ENCODE measurements around the gene CRABP2. TPM values are rescaled to one million over a fixed set of nuclear protein-coding genes. Genes with fewer than 3 reads are reported as not detected.

The CRABP2 gene
- total RNA-seq: 22.9 and 141 TPM in 2 replicates

DNA sequence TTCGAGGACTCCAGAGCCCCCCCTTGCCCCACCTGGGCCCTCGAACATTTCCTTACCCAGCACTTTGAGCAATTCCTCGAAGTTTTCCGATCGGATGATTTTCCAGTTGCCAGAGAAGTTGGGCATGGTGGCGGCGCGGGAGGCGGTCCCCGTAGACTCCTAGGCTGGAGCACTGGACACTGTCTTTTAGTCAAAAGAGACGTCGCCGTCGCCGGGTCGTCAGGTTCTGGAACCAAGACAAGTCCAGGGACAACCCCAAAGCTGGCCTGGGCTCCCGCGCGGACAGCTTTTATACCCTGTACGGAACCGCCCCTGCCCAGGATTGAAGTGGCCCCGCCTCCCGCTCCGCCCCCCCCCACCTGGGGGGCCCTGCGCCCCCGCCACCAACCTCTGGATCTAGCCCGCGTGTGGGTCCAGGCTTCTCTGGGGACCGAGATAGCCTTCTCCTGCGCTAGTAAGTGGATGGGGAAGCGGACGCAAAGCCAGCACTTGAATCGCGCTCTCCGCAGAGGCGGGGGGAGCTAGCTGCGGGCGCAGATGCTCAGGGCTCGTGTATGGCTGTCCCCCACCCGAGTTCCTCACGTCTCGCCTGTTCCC lies at the start of gene CRABP2:
Gene CRABP2, minus strand, starts transcription at position 263 of the 597 bp plus-strand sequence. Its CDS starts 137 bp downstream, at position 126.

DNA sequence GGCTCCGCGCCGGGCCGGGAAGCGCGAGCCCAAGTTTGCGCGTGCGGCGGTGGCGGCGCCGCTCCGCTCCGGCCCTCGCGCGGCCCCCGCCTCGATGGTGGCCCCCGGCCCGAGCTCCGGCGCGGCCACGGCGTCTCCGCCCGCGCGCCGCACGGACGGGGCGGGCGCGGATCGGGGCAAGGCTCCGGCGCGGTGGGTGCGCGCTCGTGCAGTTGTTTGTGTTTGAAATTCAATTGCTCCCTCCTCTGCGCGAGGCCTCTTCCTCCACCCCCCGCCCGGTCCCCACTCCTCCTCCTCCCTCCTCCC lies 46.0 kb upstream of the CRABP2 start, which contains the start of gene HDGF:
Gene HDGF, minus strand, starts transcription at position 225 of the 306 bp plus-strand sequence. CDS start 246 bp downstream, outside the sequence.

DNA sequence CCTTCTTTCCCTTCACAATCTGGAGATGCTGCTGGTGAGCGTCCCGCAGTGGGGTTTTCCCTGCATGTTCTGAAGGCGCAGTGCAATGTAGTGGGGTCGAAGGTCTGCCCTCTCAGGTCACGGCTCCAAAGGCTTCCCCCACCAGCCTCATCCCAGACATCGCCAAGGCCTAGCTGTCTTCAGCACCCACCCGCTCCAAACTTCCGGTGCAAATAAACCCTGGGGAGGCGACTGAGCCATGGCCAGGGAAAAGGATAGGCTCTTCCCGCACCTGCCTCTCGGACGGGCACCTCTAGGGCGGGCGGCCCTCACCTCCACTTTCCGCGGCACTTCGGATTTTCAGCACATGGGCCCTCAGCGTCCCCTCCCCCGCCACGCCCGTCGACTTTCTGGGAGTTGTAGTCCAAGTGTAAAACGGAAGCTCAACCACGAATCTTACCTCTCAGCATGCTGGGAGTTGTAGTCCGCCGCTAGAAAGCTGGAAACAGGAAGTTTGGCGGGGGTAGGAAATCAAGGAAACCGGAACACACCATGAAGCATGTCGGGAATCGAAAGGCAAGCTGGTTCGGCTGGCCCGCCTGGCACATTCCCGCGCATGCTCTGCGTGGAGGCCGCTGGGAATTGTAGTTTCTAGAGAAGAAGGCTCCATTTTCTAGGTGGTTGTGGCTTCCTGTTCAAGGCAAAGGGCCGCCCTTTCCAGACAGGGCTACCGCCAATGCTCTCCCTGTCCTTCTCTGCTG lies 35.5 kb upstream of the CRABP2 start, which contains the start of gene MRPL24:
Gene MRPL24, minus strand, starts transcription at position 348 of the 740 bp plus-strand sequence. CDS start 2,384 bp downstream, outside the sequence.

DNA sequence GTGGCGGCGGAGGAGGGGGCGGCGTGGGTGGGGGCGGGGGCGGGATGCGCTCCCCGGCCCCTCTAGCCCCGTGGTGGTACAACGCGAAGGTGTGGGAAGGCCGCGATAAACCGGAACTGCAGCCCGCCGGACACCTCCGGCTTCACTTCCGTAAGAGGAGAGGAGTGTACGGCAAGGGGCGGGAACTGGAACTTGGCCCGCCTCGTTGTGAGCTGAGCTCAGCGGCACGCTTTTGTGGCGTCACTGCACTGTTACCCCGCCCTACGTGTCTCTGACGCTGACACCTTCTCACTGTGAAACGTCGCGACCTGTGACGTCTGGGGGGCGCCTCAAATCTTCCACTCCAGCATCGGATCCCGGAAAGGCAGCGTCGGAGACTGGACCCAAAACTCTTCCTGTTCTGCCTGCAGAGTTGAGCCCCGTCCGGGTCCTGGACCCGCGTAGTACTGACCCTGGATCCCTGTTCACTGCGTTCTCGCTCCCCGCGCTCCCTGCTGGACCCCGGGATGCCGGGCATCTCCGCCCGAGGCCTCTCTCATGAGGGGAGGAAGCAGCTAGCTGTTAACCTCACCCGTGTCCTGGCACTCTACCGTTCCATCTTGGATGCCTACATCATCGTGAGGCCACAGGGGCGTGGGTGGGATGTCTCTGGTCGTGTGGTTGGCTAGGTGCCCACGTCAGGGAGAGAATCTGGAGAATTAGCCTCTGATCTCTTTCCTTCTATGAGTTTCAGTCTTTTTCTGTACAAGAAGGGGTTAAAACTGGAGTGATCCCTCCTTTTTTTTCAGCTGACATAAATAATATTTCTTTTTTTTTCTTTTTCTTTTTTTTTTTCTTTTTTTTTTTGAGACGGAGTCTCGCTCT lies 23.4 kb upstream of the CRABP2 start, which contains the start of gene ISG20L2:
Gene ISG20L2, minus strand, starts transcription at position 168 of the 864 bp plus-strand sequence. CDS start 1,114 bp downstream, outside the sequence.

DNA sequence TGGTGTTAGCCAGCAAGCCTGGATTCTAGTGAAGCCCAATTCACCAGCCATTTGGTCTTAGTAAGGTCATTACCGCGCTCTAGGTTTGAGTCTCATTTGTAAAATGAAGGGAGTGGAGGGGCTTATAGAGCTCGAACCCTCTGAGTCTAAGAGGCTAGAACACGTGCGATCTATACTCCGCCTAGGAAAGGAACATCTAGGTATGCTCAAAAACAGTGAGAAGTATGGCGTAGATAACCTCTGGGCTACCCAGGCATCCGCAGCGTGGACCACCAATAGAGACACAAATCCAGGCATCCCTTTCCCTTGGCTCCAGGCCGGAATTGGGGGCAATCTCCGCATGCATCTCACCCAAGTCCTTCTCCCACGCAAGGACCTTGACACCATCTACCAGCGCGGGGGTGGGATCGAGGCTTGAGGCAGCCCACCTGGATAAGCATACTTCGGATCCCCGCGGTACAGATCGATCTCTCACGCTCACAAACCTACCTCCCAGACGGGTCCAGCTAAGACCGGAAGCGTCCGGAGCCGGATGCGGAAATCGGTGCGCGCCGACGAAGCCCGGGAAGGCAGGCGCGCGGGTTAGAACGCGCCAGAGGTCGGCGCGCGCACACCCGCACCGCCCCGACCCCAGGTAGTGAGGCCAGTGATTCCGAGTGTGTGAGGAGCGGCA lies 22.7 kb upstream of the CRABP2 start, which contains the start of gene METTL25B:
Gene METTL25B, plus strand, starts transcription at position 544 of the 673 bp plus-strand sequence. CDS start 636 bp downstream, outside the sequence.

DNA sequence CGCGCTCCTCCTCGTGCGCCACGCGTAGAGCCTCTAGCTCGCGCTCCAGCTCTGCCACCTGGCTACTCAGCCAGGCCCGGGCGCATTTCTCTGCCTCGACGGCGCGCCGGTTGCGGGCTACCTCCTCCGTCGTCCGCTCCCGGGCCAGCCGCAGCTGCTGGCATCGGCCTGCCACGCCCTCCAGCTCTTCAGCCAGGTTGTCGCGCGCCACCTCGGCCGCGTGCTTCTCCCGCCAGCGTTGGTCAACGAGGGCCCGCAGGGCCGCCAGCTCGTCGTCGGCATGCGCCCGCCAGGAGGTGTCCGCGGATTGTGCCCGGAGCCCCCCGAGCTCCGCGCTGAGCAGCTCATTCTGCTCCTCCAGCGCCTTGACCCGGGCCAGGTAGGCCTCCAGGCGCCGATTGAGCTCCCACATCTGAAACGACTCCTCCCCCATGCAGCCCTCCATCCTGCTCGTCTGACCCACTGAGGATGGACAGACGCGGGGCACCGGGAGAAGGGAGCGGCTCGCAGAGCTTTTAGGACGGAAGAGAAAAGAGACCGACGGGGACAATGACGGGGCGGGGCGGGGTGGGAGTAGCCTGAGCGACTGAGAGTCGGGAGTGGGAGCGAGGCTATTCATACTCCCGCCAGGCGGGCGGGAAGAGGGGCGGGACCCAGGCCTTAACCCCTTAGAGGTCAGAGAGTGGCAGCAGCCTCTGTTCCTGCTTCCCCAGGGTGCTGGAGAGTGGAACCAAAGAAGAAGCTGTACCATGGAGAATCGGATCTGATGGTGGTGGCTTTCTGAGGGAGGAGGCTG lies 28.4 kb downstream of the CRABP2 start, which contains the start of gene NES:
Gene NES, minus strand, starts transcription at position 588 of the 796 bp plus-strand sequence. Its CDS starts 143 bp downstream, at position 445.

Other genes with a start within 250 kb of the CRABP2 start
- gene MEF2D, start 204.8 kb downstream of the CRABP2 start, total RNA-seq: 4.8 and 10.3 TPM in 2 replicates
- 0.07 and 0.34 TPM in 2 replicates for gene IQGAP3, start 133.0 kb downstream of the CRABP2 start, total RNA-seq
- gene TTC24, start 125.9 kb downstream of the CRABP2 start, total RNA-seq: not detected in 2 replicates
- 68.5 and 102 TPM in 2 replicates for gene NAXE, start 113.8 kb downstream of the CRABP2 start, total RNA-seq
- 31.4 and 39.7 TPM in 2 replicates for gene GPATCH4, start 104.1 kb downstream of the CRABP2 start, total RNA-seq
- gene HAPLN2, start 86.2 kb downstream of the CRABP2 start, total RNA-seq: not detected in 2 replicates
- not detected in 2 replicates for gene BCAN, start 63.5 kb downstream of the CRABP2 start, total RNA-seq
- under 0.01 and 0.14 TPM in 2 replicates for gene NES, start 28.2 kb downstream of the CRABP2 start, total RNA-seq
- 19.5 and 20.8 TPM in 2 replicates for gene METTL25B, start 22.9 kb upstream of the CRABP2 start, total RNA-seq
- 10.9 and 17.9 TPM in 2 replicates for gene ISG20L2, start 23.2 kb upstream of the CRABP2 start, total RNA-seq
- gene MRPL24, start 35.5 kb upstream of the CRABP2 start, total RNA-seq: 34.2 and 45.5 TPM in 2 replicates
- 206 and 355 TPM in 2 replicates for gene HDGF, start 46.1 kb upstream of the CRABP2 start, total RNA-seq
- gene PRCC, start 62.0 kb upstream of the CRABP2 start, total RNA-seq: 15.4 and 23.1 TPM in 2 replicates
- gene SH2D2A, start 111.3 kb upstream of the CRABP2 start, total RNA-seq: 1.7 and 2.1 TPM in 2 replicates
- gene INSRR, start 153.5 kb upstream of the CRABP2 start, total RNA-seq: not detected in 2 replicates
- gene NTRK1, start 155.3 kb upstream of the CRABP2 start, total RNA-seq: under 0.01 TPM in 1 of 2 replicates, not detected in the other
- gene PEAR1, start 188.1 kb upstream of the CRABP2 start, total RNA-seq: 1.7 and 3.5 TPM in 2 replicates
- not detected in 2 replicates for gene LRRC71, start 215.0 kb upstream of the CRABP2 start, total RNA-seq

All from nasal cavity respiratory epithelium epithelial cell of viscerocranial mucosa (primary cell).